Fibroblast of lung (primary cell): ENCODE data around the gene RIMS1. TPM values are rescaled to one million over a fixed set of nuclear protein-coding genes. Genes with fewer than 3 reads are reported as not detected.
A peak's percentile ranks its signal among the peaks of the same experiment; 100 is the strongest.

Source experiments
- DNase-seq, 2 donors: peaks; one replicate each; pipeline versions ENCODE4 v3.0.0 to v3.0.0-alpha.2; 2010; ENCODE audit warnings: low read depth in 2 of 2
- H2AFZ ChIP-seq: 2 replicates; pipeline ENCODE4 v1.5.1; 2012; ENCODE audit warnings: low read length, control low read depth, inconsistent platforms
- H3K27ac ChIP-seq: 2 replicates; pipeline ENCODE4 v1.5.1; 2011; ENCODE audit warnings: low read length, control low read depth; ENCODE audit not compliant: insufficient read depth
- H3K27me3 ChIP-seq: 2 replicates; pipeline ENCODE4 v1.5.1; 2011; ENCODE audit warnings: mild to moderate bottlenecking, low read length; ENCODE audit not compliant: control insufficient read depth, insufficient read depth
- H3K36me3 ChIP-seq: 2 replicates; pipeline ENCODE4 v1.5.1; 2011; ENCODE audit warnings: low read length; ENCODE audit not compliant: control insufficient read depth, insufficient read depth
- H3K4me1 ChIP-seq: 2 replicates; pipeline ENCODE4 v1.5.1; 2011; ENCODE audit warnings: low read length; ENCODE audit not compliant: control insufficient read depth, insufficient read depth; ENCODE audit errors: extremely low read depth
- H3K4me2 ChIP-seq: 2 replicates; pipeline ENCODE4 v1.5.1; 2011; ENCODE audit warnings: low read length, control low read depth; ENCODE audit not compliant: insufficient read depth; ENCODE audit errors: extremely low read depth
- H3K4me3 ChIP-seq, 4 experiments: fragments of 200-600 bp in 1 of 4; sonication (generic) in 1 of 4; replicated peaks in 1 of 4; 2 replicates each; pipeline ENCODE4 v1.5.1; 2011 to 2016; ENCODE audit warnings: low read length in 4 of 4, low read depth in 3 of 4, mild to moderate bottlenecking in 3 of 4, control low read depth in 2 of 4, inconsistent platforms in 1 of 4, mixed read lengths in 1 of 4; ENCODE audit not compliant: insufficient read depth in 1 of 4; ENCODE audit errors: control extremely low read depth in 1 of 4
- H3K79me2 ChIP-seq: 2 replicates; pipeline ENCODE4 v1.5.1; 2012; ENCODE audit warnings: mild to moderate bottlenecking, low read length, inconsistent platforms; ENCODE audit not compliant: control insufficient read depth, insufficient read depth
- H3K9ac ChIP-seq: 2 replicates; pipeline ENCODE4 v1.5.1; 2011; ENCODE audit warnings: mild to moderate bottlenecking, low read length, control low read depth; ENCODE audit not compliant: insufficient read depth
- H3K9me3 ChIP-seq: 2 replicates; pipeline ENCODE4 v1.5.1; 2012; ENCODE audit warnings: low read depth, low read length; ENCODE audit not compliant: control insufficient read depth, insufficient read depth
- H4K20me1 ChIP-seq: 2 replicates; pipeline ENCODE4 v1.5.1; 2011; ENCODE audit warnings: low read length; ENCODE audit not compliant: control insufficient read depth, insufficient read depth; ENCODE audit errors: extremely low read depth
- EZH2 ChIP-seq: IDR thresholded peaks from 2 replicates; pipeline ENCODE4 v1.5.1; 2012; ENCODE audit warnings: low read length, control low read depth, mild to moderate bottlenecking; ENCODE audit errors: missing control alignments
- polyA plus RNA-seq, 2 donors: library from polyadenylated mRNA; depleted of rRNA in 1 of 2; stranded (reverse) in 1 of 2; unstranded in 1 of 2; fragments of >200 nt; gene quantifications; 2 replicates each; pipeline ENCODE4 v1.2.1, GENCODE V29; 2011 to 2012; ENCODE audit warnings: missing spikeins in 1 of 2
- total RNA-seq: library from RNA; depleted of rRNA; stranded (reverse); fragments of >200 nt; gene quantifications from 2 replicates; pipeline ENCODE4 v1.2.1, GENCODE V29; 2014
- TF ChIP-seq, protein P1 (sequence below), 2 donors: IDR thresholded peaks in 1 of 2; conservative IDR thresholded peaks in 1 of 2; 1 replicate in 1 of 2; 2 replicates in 1 of 2; pipeline ENCODE4 v1.5.1; 2011 to 2012; ENCODE audit warnings: low read length in 2 of 2, control low read depth in 1 of 2, inconsistent platforms in 1 of 2, low read depth in 1 of 2, mild to moderate bottlenecking in 1 of 2

The RIMS1 gene
- total and polyA plus RNA-seq, 2 donors (not counting 1 experiment from before 2014, with no cell fraction given) = 1.1 to 2.3 TPM

DNA sequence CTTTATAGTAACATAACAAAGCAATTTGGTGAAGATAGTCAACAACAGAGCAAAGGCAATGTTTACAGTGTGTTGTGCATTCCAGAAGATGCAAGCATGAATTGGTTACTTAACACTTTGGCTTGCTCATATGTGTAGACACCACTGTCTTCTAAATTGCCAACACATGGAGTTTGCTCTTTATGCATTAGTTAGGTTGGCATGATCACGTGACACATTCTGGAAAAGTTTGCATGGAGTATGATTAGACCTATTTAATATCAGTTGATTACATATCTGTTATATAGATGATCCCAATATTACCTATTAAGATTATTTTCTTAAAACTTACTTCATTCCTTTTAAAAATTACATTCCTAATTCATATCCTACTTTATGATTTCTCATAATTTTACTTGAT, 197.6 kb downstream of the RIMS1 start:
- H4K20me1 ChIP-seq = no peaks in the 10 kb centered on the region
- no peak overlapping the region for H3K9ac ChIP-seq
- no peaks in the 10 kb centered on the region for H3K4me1 ChIP-seq
- no peaks in the 10 kb centered on the region for H3K27me3 ChIP-seq
- TF ChIP-seq, protein P1, sequence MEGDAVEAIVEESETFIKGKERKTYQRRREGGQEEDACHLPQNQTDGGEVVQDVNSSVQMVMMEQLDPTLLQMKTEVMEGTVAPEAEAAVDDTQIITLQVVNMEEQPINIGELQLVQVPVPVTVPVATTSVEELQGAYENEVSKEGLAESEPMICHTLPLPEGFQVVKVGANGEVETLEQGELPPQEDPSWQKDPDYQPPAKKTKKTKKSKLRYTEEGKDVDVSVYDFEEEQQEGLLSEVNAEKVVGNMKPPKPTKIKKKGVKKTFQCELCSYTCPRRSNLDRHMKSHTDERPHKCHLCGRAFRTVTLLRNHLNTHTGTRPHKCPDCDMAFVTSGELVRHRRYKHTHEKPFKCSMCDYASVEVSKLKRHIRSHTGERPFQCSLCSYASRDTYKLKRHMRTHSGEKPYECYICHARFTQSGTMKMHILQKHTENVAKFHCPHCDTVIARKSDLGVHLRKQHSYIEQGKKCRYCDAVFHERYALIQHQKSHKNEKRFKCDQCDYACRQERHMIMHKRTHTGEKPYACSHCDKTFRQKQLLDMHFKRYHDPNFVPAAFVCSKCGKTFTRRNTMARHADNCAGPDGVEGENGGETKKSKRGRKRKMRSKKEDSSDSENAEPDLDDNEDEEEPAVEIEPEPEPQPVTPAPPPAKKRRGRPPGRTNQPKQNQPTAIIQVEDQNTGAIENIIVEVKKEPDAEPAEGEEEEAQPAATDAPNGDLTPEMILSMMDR (conservative IDR thresholded peaks at IDR 0.05 in 1 of 2, IDR thresholded peaks at IDR 0.05 in 1 of 2; ENCODE audit: low read depth in 1 of 2, low read length in 2 of 2) = no peak
- no peak for TF ChIP-seq EZH2
- no peak overlapping the region for H3K4me2 ChIP-seq
- H2AFZ ChIP-seq = no peak overlapping the region
- no peaks in the 10 kb centered on the region for H3K36me3 ChIP-seq
- no peaks in the 10 kb centered on the region for H3K9me3 ChIP-seq
- no peak for DNase-seq
- no peak overlapping the region for H3K27ac ChIP-seq
- H3K4me3 ChIP-seq = no peak overlapping the region
- no peaks in the 10 kb centered on the region for H3K79me2 ChIP-seq

DNA sequence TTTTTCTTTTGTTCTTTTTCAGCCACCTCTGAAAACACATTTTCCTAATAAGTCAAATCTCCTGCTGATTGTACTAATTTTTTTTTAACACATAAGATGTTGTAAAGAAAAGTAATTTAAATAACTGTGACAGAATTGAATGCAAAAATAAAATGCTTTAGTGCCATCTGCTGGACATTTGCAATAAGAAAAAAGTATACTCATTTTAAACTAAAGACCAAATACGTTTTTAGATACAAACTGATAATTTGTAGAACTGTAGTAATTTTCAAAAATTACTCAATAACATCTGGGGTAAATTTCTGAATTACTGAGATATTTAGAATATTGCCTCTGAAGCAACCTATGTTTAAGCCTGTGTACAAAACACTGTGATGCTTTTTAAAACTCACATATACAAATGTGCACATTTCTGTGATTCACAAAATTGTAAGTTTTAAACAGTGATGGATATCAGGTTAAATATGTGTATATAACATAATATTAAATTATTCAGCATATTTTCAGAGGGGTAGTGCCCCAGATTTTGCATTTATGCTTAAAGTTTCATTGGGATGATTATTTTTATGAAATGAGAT, 198.7 kb downstream of the RIMS1 start:
- no peak overlapping the region for H3K9ac ChIP-seq
- H3K4me1 ChIP-seq = no peaks in the 10 kb centered on the region
- no peak overlapping the region for H3K27ac ChIP-seq
- H3K9me3 ChIP-seq = no peaks in the 10 kb centered on the region
- H3K36me3 ChIP-seq = no peaks in the 10 kb centered on the region
- no peak overlapping the region for H3K4me3 ChIP-seq
- H2AFZ ChIP-seq = no peak overlapping the region
- peak; percentile 6 to 47 for DNase-seq
- H4K20me1 ChIP-seq = no peaks in the 10 kb centered on the region
- no peaks in the 10 kb centered on the region for H3K27me3 ChIP-seq
- H3K79me2 ChIP-seq = no peaks in the 10 kb centered on the region
- TF ChIP-seq, protein P1 (conservative IDR thresholded peaks at IDR 0.05 in 1 of 2, IDR thresholded peaks at IDR 0.05 in 1 of 2; ENCODE audit: low read depth in 1 of 2, low read length in 2 of 2) = peak in 1 of 2 donors; percentile 39
- TF ChIP-seq EZH2 = no peak
- H3K4me2 ChIP-seq = no peak overlapping the region

DNA sequence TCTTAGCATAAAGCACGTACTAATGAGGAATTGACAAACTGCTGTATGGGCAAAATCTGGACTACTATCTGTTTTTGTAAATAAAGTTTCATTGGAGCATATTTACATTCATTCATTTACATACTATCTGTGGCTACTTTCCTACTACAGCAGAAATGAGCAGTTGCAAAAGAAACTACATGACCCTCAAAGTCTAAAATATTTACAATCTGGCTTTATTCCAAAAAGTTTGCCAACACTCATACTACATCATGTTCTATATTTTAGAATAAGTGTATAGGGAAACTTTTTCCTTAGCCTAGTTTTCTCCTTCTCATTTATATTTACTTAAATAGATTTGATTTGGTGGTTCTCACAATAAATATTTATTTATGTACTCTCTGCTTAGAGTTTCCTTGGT, 208.2 kb downstream of the RIMS1 start:
- peak in 1 of 2 donors; percentile 22 for DNase-seq
- no peak overlapping the region for H3K9ac ChIP-seq
- H3K36me3 ChIP-seq = no peaks in the 10 kb centered on the region
- no peaks in the 10 kb centered on the region for H3K79me2 ChIP-seq
- H2AFZ ChIP-seq = no peak overlapping the region
- TF ChIP-seq, protein P1 (conservative IDR thresholded peaks at IDR 0.05 in 1 of 2, IDR thresholded peaks at IDR 0.05 in 1 of 2; ENCODE audit: low read depth in 1 of 2, low read length in 2 of 2) = no peak
- TF ChIP-seq EZH2 = no peak
- H3K27ac ChIP-seq = no peak overlapping the region
- no peaks in the 10 kb centered on the region for H3K4me1 ChIP-seq
- no peaks in the 10 kb centered on the region for H4K20me1 ChIP-seq
- H3K9me3 ChIP-seq = no peaks in the 10 kb centered on the region
- H3K4me2 ChIP-seq = no peak overlapping the region
- H3K27me3 ChIP-seq = no peaks in the 10 kb centered on the region
- no peak overlapping the region for H3K4me3 ChIP-seq
